ENCODE data around the gene UBXN11. TPM values are rescaled to one million over a fixed set of nuclear protein-coding genes. Genes with fewer than 3 reads are reported as not detected.

Gene UBXN11
- polyA plus RNA-seq, 5 donors: 23.7 to 29.6 (median 27.9) TPM

GRCh38 chr1:26287811-26288210, 18.6 kb downstream of the UBXN11 start:
- DNase-seq: no peak

GRCh38 chr1:26287033-26287711, 19.3 kb downstream of the UBXN11 start:
- DNase-seq: no peak

- DNase-seq: no peak
Measured at GRCh38 chr1:26286064-26286416, 20.4 kb downstream of the UBXN11 start.

DNA sequence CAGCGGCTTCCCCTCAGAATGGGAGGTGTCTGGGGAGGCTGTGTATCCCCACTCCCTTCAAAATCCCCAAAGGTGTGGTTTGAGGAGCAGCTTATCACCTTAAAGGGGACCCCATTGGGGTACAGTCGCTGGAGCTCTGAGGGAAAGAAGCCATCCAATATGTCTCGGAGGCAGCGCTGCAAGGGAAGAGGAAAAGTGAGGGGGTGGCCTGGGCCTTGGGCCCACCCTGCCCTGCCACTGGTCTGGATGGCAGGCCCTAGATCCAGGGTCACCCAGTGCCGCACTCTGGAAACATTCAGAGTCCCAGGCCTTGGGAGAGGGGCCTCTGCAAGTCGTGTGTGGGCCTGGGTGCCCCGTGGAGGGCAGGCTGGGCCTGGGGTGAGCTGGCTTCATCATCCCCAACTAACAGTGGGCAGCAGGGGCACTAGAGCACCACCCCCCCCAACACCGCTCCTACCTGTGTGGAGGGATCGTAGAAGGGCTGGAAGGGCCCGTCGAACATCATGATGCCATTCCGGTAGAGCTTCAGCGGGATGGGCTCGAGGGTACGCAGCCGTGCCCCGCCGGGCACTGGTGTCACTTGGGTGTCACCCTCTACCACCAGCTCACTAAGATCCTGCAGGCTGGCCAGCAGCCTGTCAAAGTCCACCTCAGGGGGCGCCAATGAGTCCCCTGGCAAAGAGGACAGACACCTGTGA, 20.9 kb downstream of the UBXN11 start:
- DNase-seq: no peak

DNA sequence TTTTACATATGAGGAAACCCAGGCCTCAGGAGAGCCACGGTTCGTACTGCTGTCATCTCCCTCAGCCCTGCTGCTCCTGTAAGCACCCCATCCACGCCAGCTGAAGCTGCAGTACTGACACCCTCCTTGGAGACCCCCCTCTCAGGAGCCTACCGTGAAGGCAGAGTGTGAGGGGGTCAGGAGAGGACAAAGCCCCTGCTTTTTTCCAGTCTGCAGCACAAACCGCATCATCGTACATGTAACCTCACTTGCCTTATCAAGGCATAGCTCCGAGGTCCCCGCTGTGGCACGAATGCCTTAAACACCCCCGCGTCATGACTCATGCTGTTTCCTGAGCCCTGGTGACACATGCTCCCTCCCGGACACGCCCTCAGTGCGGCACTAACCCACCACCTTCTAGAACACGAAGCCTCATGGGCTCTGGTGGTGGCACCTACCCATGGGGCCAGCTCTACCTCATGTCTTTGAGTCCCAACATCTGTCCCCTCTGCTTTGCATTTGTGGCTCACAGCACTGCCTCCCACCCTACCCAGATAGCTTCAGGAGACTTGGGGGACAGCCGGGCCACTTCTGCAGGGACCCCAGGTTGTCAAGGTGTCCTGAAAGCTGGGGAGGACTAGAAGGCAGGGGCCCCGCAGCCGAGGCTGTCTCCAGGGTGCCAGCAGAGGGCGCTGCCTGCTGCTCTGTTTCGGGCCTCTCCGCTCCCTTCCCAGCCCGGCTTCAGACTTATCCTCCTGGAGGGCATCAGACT, 21.7 kb downstream of the UBXN11 start:
- DNase-seq: no peak

- DNase-seq: no peak
Measured at GRCh38 chr1:26283871-26284596, 22.4 kb downstream of the UBXN11 start.

DNA sequence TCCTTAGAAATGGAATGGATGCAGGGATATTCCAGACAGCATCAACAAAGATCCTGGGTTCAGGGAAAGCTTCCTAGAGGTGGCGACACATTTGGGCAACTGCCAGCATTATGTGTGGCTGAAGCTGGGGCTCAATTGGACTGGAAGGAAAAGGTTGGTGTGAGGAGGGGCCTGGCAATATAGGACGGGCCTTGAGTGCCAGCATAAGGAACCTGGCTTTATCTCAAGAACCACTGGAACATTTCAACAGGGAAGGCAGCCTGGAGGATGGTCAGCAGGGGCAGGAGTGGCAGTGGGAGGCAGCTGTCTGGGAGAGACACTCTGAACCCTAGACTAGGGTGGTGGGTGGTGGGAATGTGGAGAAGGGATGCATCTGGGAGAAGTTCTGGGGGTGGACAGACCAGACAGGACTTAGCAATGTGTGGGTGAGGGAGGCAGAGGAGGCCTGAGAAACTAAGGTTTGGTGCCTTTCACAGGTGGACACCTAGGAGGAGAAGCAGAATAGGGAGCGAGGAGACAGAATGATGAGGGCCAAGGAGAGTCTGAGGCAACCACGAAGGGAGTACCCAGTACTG, 23.1 kb downstream of the UBXN11 start:
- DNase-seq: no peak

- no peak for DNase-seq
Measured at GRCh38 chr1:26282401-26282918, 24.0 kb downstream of the UBXN11 start.

GRCh38 chr1:26281971-26282370, 24.5 kb downstream of the UBXN11 start:
- DNase-seq: peak; percentile 64 to 65

DNA sequence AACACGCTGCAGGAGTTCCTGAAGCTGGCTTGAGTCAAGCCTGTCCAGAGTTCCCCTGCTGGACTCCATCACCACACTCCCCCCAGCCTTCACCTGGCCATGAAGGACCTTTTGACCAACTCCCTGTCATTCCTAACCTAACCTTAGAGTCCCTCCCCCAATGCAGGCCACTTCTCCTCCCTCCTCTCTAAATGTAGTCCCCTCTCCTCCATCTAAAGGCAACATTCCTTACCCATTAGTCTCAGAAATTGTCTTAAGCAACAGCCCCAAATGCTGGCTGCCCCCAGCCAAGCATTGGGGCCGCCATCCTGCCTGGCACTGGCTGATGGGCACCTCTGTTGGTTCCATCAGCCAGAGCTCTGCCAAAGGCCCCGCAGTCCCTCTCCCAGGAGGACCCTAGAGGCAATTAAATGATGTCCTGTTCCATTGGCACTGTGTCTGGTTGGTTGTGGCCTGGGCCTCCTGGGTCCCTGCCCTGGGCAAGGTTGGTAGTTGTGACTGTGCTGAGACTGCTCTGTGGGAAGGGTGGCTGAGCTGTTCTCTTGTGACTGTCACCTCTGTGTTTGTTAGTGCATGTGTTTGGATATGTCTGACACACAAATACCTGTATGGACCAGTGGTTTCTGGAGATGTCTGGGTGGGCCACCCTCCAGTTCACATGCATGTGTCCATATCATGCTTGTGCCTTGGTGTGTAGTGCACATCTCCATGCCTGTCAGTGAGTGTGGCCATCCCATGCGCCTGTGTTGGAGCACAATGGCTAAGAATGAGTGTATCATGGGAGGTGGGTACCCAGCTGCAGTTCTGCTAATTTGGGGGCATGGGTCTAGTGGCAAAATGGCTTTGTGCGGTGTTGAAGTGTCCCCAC, 25.1 kb downstream of the UBXN11 start:
- no peak for DNase-seq

GRCh38 chr1:26280333-26281042, 25.9 kb downstream of the UBXN11 start:
- no peak for DNase-seq

DNA sequence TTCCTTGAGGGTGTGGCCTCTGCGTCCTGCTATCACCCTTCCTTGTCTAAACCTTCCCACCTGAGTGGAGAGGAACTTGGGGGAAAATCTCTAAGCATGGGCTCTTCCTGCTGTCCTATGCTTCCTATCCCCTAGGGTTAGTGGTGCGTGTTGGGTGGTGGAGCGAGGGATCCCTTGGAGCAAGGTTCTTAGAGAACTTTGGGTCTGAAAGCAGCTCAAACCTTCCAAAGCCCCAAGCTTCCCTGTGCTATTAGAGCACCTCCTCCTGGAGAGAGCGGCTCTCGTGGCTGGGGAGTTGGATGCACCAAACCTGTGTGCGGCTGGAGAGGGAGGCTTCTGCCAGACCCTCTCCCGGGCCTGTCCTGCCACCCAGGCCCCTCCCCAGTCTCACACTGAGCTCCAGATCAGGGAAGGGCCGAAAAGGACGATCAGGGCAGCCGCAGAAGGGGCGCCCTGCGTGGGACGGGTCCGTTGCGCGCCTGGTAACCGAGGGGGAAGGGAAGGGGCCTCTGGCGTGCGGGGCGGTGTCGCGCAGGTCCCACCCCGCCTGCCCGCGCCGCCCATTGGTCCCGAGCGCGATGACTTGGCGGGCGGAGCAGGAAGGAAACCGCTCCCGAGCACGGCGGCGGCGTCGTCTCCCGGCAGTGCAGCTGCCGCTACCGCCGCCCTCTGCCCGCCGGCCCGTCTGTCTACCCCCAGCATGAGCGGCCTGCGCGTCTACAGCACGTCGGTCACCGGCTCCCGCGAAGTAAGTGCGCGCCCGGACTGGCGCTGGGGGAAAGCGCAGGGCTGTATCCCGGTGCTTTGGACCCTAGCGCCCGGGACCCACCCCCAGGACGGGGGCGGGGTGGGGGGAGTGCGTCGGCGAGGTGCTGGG, 26.7 kb downstream of the UBXN11 start, which contains the start of gene SH3BGRL3:
Gene SH3BGRL3 (plus strand): TSS at position 631 of the 877 bp plus-strand sequence. CDS start 70 bp downstream, at position 701.
- DNase-seq: peak; percentile 86 to 89

DNA sequence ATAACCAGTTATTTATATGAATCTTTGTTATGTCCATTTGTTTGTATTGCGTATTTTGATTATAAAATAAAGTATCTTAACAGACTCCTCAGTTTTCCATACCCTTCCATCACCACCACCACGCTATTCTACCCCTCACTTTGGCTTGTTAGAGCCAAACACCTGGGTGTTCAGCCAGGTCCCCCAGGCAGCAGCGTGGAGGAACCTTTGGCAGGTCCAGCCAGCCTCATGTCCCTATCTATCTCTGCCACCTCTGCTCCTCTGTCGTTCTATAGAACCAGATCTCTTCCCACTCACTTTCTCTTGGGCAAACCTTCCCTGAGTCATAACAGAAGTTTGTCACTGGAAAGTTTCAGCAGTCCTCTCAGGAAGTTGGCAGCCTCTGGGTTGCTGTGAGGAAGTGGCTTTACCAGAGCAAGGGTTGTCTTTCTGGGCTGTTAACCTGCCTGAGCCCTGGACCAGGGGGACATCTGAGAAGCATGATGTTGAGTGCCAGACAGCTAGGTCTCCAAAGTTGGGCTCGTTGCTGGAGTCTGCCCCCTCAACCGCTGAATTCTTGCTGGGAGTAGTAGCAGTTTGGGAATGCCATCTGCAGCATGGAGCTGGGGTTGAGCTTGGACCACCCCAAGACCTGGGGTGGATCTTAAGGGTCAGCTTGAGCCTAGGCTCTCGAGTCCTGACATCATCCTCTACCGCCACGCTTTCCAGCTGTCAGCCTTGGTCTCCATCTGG, 27.5 kb downstream of the UBXN11 start:
- DNase-seq: no peak

DNA sequence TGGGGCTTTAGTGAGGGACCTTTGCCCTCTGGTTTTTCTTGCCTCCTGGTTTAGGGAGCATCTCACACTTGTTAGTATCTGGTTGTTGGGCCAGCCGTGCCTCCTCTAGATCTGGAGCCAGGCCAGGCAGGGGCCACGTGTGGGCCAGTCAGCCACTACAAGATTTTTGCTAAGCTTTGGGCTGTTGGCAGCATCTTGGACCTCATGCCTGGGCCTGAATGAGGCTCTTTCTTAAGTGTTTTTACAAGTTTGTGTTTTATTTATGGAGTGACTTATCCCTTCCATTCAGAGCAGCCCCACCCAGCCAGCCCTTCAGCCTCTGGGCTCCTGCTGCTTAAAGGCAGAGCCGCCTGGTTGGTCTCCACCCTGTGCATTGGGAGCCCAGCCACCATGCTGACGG, 28.1 kb downstream of the UBXN11 start:
- no peak for DNase-seq

DNA sequence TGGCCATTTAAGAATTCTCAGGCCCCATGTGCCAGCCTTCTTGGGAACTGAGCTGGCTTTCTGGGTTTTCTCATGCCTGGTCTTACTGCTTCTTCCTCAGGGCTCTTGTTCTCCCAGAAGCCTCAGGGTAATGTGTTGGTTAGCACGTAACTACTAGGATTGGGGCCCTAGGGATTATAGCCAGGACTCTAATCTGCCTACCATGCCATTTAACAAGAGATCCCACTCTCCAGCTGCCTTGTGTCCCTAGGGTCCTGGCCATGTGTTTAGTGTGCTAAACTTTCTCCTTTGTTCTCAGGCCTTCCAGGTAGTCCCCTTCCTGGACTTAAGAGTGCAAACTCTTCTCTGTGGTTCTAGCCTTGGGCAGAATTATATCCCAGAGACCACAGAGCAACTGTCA, 28.7 kb downstream of the UBXN11 start:
- DNase-seq: no peak

- no peak for DNase-seq
Measured at GRCh38 chr1:26277261-26277661, 29.2 kb downstream of the UBXN11 start.

- no peak for DNase-seq
Measured at GRCh38 chr1:26276432-26276838, 30.0 kb downstream of the UBXN11 start.
